GM12878 (cell line): ENCODE results near the gene FAM131B. TPM values are rescaled to one million over a fixed set of nuclear protein-coding genes. Genes with fewer than 3 reads are reported as not detected.

Source experiments
- ATAC-seq: fragments of 200-7000 bp; cut with Tn5 transposase; 3 replicates; pipeline ENCODE4 v1.9.1; 2020; ENCODE audit warnings: mild to moderate bottlenecking, moderate library complexity
- BruUV-seq: library from RNA; stranded (reverse); fragments of 400-500 nt; replicated peaks from 2 replicates; lab custom pipeline; 2021; lab: Mats Ljungman, UMichigan
- CTCF ChIA-PET: fragments of 300-600 bp; sonication (Branson Sonifier 250); formaldehyde crosslinking; extraction: SDS; loops from one replicate; lab custom pipeline; 2021; ENCODE audit warnings: inconsistent platforms; lab: Yijun Ruan, JAX
- POLR2A ChIA-PET: fragments of 350-600 bp; formaldehyde crosslinking; extraction: SDS; loops from one replicate; lab custom pipeline; 2021; ENCODE audit warnings: inconsistent platforms; lab: Charles Lee
- RAD21 ChIA-PET: fragments of 300-600 bp; sonication (Branson Sonifier 250); formaldehyde crosslinking; loops from one replicate; lab custom pipeline; 2023; ENCODE audit warnings: antibody characterized with exemption; ENCODE audit not compliant: unreplicated experiment; lab: Charles Lee
- SMC1A ChIA-PET: fragments of 300-600 bp; sonication (Branson Sonifier 250); formaldehyde crosslinking; loops from one replicate; lab custom pipeline; 2023; ENCODE audit not compliant: unreplicated experiment, uncharacterized antibody; lab: Charles Lee
- DNase-seq: peaks from one replicate; pipeline ENCODE4 v3.0.0-alpha.2; 2011; ENCODE audit warnings: low read depth, low spot score
- FAIRE-seq: peaks from 3 replicates; lab custom pipeline; 2011; peaks lifted over from hg19 to GRCh38; lab: Jason Lieb, UNC
- H2AFZ ChIP-seq: 2 replicates; pipeline ENCODE4 v1.6.0; 2011; ENCODE audit warnings: low read depth, low read length, control low read depth; ENCODE audit not compliant: control insufficient read depth
- H3K27ac ChIP-seq: 2 replicates; pipeline ENCODE4 v1.5.1; 2011; ENCODE audit warnings: control low read depth; ENCODE audit not compliant: control insufficient read depth, insufficient read depth
- H3K27me3 ChIP-seq, 2 experiments: replicated peaks in 1 of 2; 2 replicates each; pipeline versions ENCODE4 v1.6.0 to v1.6.1; 2011; ENCODE audit warnings: low read length in 1 of 2; ENCODE audit not compliant: control insufficient read depth in 2 of 2, insufficient read depth in 2 of 2
- H3K36me3 ChIP-seq, 2 experiments: 2 replicates each; pipeline ENCODE4 v1.5.1; 2011; ENCODE audit warnings: low read length in 1 of 2; ENCODE audit not compliant: control insufficient read depth in 2 of 2, insufficient read depth in 2 of 2
- H3K4me1 ChIP-seq: 2 replicates; pipeline ENCODE4 v1.6.1; 2011; ENCODE audit warnings: mild to moderate bottlenecking, low read length, moderate library complexity, mixed read lengths; ENCODE audit not compliant: control insufficient read depth, insufficient read depth
- H3K4me2 ChIP-seq: 2 replicates; pipeline ENCODE4 v1.6.0; 2011; ENCODE audit warnings: control low read depth; ENCODE audit not compliant: control insufficient read depth, insufficient read depth
- H3K4me3 ChIP-seq: fragments of 200-600 bp; sonication (generic); 2 replicates; pipeline ENCODE4 v1.5.1; 2016
- H3K79me2 ChIP-seq: 2 replicates; pipeline ENCODE4 v1.6.0; 2011; ENCODE audit warnings: low read length; ENCODE audit not compliant: control insufficient read depth, insufficient read depth
- H3K9ac ChIP-seq: 2 replicates; pipeline ENCODE4 v1.8.0; 2011; ENCODE audit warnings: low read length, control low read depth, mixed read lengths; ENCODE audit not compliant: control insufficient read depth, insufficient read depth
- H3K9me3 ChIP-seq: replicated peaks from 3 replicates; pipeline ENCODE4 v1.5.1; 2011; ENCODE audit warnings: mild to moderate bottlenecking, low read length; ENCODE audit not compliant: control insufficient read depth, insufficient read depth
- H4K20me1 ChIP-seq: 2 replicates; pipeline ENCODE4 v1.6.0; 2011; ENCODE audit not compliant: control insufficient read depth, insufficient read depth
- BCLAF1 ChIP-seq: fragments of 450-650 bp; IDR thresholded peaks from 2 replicates; pipeline ENCODE4 v1.6.1; 2017; ENCODE audit warnings: antibody characterized with exemption, mild to moderate bottlenecking, moderate library complexity
- BRCA1 ChIP-seq: IDR thresholded peaks from 2 replicates; pipeline ENCODE4 v1.6.1; 2011; ENCODE audit warnings: low read depth, low read length, improper control_type of control experiment
- CEBPZ ChIP-seq: fragments of 150-350 bp; IDR thresholded peaks from 2 replicates; pipeline ENCODE4 v1.6.1; 2016; ENCODE audit warnings: low read depth, low read length
- CHD2 ChIP-seq: IDR thresholded peaks from 2 replicates; pipeline ENCODE4 v1.6.1; 2011; ENCODE audit warnings: low read depth, low read length, improper control_type of control experiment, borderline replicate concordance
- CREM ChIP-seq: IDR thresholded peaks from 2 replicates; pipeline ENCODE4 v1.6.1; 2014; ENCODE audit warnings: antibody characterized with exemption, low read depth
- EGR1 ChIP-seq, 2 experiments: IDR thresholded peaks; 1 replicate in 1 of 2; 2 replicates in 1 of 2; pipeline ENCODE4 v1.6.1; 2011 to 2012; ENCODE audit warnings: low read depth in 2 of 2, low read length in 2 of 2, borderline replicate concordance in 1 of 2, mild to moderate bottlenecking in 1 of 2, moderate library complexity in 1 of 2
- EP300 ChIP-seq, 2 experiments: fragments of 150-350 bp in 1 of 2; IDR thresholded peaks; 2 replicates each; pipeline ENCODE4 v1.6.1; 2011 to 2012; ENCODE audit warnings: low read depth in 2 of 2, low read length in 2 of 2, borderline replicate concordance in 1 of 2, improper control_type of control experiment in 1 of 2, inconsistent platforms in 1 of 2; ENCODE audit not compliant: control insufficient read depth in 1 of 2
- ETV6 ChIP-seq, 2 experiments: fragments of 450-650 bp in 1 of 2; IDR thresholded peaks in 1 of 2; conservative IDR thresholded peaks in 1 of 2; 2 replicates each; pipeline ENCODE4 v1.6.1; 2014; ENCODE audit warnings: antibody characterized with exemption in 1 of 2, borderline replicate concordance in 1 of 2, low read depth in 1 of 2, mild to moderate bottlenecking in 1 of 2, moderate library complexity in 1 of 2
- FOXK2 ChIP-seq: fragments of 450-650 bp; IDR thresholded peaks from 2 replicates; pipeline ENCODE4 v1.6.1; 2017; ENCODE audit warnings: mild to moderate bottlenecking, moderate library complexity
- HDAC2 ChIP-seq: fragments of 200-600 bp; sonication (generic); IDR thresholded peaks from 2 replicates; pipeline ENCODE4 v1.6.1; 2017
- MEF2A ChIP-seq: IDR thresholded peaks from 2 replicates; pipeline ENCODE4 v1.6.1; 2011; ENCODE audit warnings: low read depth, mild to moderate bottlenecking, low read length, moderate library complexity; ENCODE audit not compliant: insufficient read depth
- MLLT1 ChIP-seq: fragments of 450-650 bp; IDR thresholded peaks from 2 replicates; pipeline ENCODE4 v1.6.1; 2016; ENCODE audit warnings: mild to moderate bottlenecking
- PAX8 ChIP-seq: fragments of 450-650 bp; IDR thresholded peaks from 2 replicates; pipeline ENCODE4 v1.6.1; 2017; ENCODE audit warnings: mild to moderate bottlenecking, moderate library complexity
- SMAD1 ChIP-seq: fragments of 450-650 bp; IDR thresholded peaks from 2 replicates; pipeline ENCODE4 v1.6.1; 2018; ENCODE audit warnings: mild to moderate bottlenecking, low read depth; ENCODE audit not compliant: partially characterized antibody
- SMC3 ChIP-seq: IDR thresholded peaks from 2 replicates; pipeline ENCODE4 v1.6.1; 2011; ENCODE audit warnings: low read length, improper control_type of control experiment, borderline replicate concordance
- SREBF1 ChIP-seq: IDR thresholded peaks from 2 replicates; pipeline ENCODE4 v1.6.1; 2012; ENCODE audit warnings: mild to moderate bottlenecking, low read length
- TARDBP ChIP-seq: IDR thresholded peaks from 2 replicates; pipeline ENCODE4 v1.6.1; 2016; ENCODE audit warnings: borderline replicate concordance
- WGBS: methylation state at CpG from one replicate; pipeline ENCODE4 v1.1.6; 2016; ENCODE audit warnings: low lambda C conversion rate; ENCODE audit not compliant: insufficient replicate concordance, insufficient coverage; ENCODE audit errors: missing lambda C conversion rate; 5-methylcytosine and 5-hydroxymethylcytosine counted together
- in situ Hi-C: fragments of 300-500 bp; cut with MboI; formaldehyde crosslinking; loops from 9 replicates; pipeline ENCODE4 v1.14.3; 2018; ENCODE audit warnings: mixed read lengths
- intact Hi-C: fragments of 100-400 bp; cut with micrococcal nuclease; formaldehyde crosslinking; loops from one replicate; pipeline ENCODE4 v1.14.2; 2022; ENCODE audit not compliant: unreplicated experiment
- polyA plus RNA-seq, 11 experiments: library from polyadenylated mRNA; depleted of rRNA in 4 of 11; unstranded in 6 of 11; stranded (reverse) in 5 of 11; fragments of >200 nt; fragmentation: Nextera tagmentation in 4 of 11; fragmentation: Illumina TruSeq in 1 of 11; extraction: Ambion mirVana in 4 of 11; extraction: Trizol in 1 of 11; gene quantifications; 1 replicate in 1 of 11; 2 replicates in 10 of 11; pipeline versions ENCODE4 v1.2.1 to v1.2.3, GENCODE V29; 2011 to 2016; ENCODE audit warnings: inconsistent platforms in 2 of 11, missing spikeins in 2 of 11, low read depth in 1 of 11
- total RNA-seq, 4 experiments: library from RNA; depleted of rRNA in 3 of 4; stranded (reverse); fragments of >200 nt in 3 of 4; fragmentation: Illumina TruSeq in 1 of 4; extraction: Trizol in 1 of 4; gene quantifications; 2 replicates each; pipeline versions ENCODE4 v1.2.1 to v1.2.3, GENCODE V29; 2013 to 2021

Gene FAM131B
- total and polyA plus RNA-seq, 10 of the 15 experiments (the other 5 are each of a cell fraction or from before 2014, with no cell fraction given), result 0.03 to 0.05 TPM; not detected in 8

- Histone ChIP-seq H3K4me3 (no peak overlapping the region), H3K9ac (no peak overlapping the region), H4K20me1 (no peaks in the 10 kb centered on the region), H3K27ac (no peak overlapping the region), H3K79me2 (no peaks in the 10 kb centered on the region), H2AFZ (no peak overlapping the region), H3K27me3 (no peaks in the 10 kb centered on the region), H3K4me1 (no peaks in the 10 kb centered on the region), H3K9me3 (no peaks in the 10 kb centered on the region), H3K36me3 (no peaks in the 10 kb centered on the region), H3K4me2 (no peak overlapping the region)
- intact Hi-C loops (no loop called here), in situ Hi-C loops (no loop called here)
- ATAC-seq (no peak), FAIRE-seq (no peak), DNase-seq (no peak)
- POLR2A ChIA-PET, result no interaction called here
- BruUV-seq, result no TSS peak
- SMC1A ChIA-PET, result no interaction called here
- TF ChIP-seq HDAC2, result no peak
- TF ChIP-seq BCLAF1, result no peak
- no peak for TF ChIP-seq SREBF1
- TF ChIP-seq TARDBP, result no peak
- no peak for TF ChIP-seq CHD2
- TF ChIP-seq SMAD1, result no peak
- TF ChIP-seq PAX8, result no peak
- no peak for TF ChIP-seq MEF2A
- TF ChIP-seq CEBPZ, result no peak
- TF ChIP-seq MLLT1, result no peak
- TF ChIP-seq SMC3, result no peak
- TF ChIP-seq EP300 (IDR thresholded peaks at IDR 0.05; ENCODE audit: borderline replicate concordance in 1 of 2, control insufficient read depth in 1 of 2, low read depth in 2 of 2, low read length in 2 of 2), result no peak
- TF ChIP-seq CREM, result no peak
- no peak for TF ChIP-seq FOXK2
- no peak for TF ChIP-seq ETV6 (conservative IDR thresholded peaks at IDR 0.05 in 1 of 2, IDR thresholded peaks at IDR 0.05 in 1 of 2; ENCODE audit: borderline replicate concordance in 1 of 2, low read depth in 1 of 2)
- no peak for TF ChIP-seq EGR1 (IDR thresholded peaks at IDR 0.05; ENCODE audit: borderline replicate concordance in 1 of 2, low read depth in 2 of 2, low read length in 2 of 2)
- no peak for TF ChIP-seq BRCA1
- CTCF ChIA-PET, result interaction anchor here (1.5 kb wide), 1 partner anchor 18 kb away, joined by 3 read pairs; no protein-coding TSS in a partner anchor
- 49% methylated on average over 14 of the region's 14 CpGs for WGBS
- RAD21 ChIA-PET, result no interaction called here
These were observed 36.1 kb upstream of the FAM131B start for GRCh38 chr7:143398616-143399015.
